ENCODE data around the gene HAGHL. TPM values are rescaled to one million over a fixed set of nuclear protein-coding genes. Genes with fewer than 3 reads are reported as not detected.
"Not testable (repeated sequence)": the region's sequence is repeated elsewhere in the genome, so short reads cannot be mapped to it uniquely, and the experiment has no call there.

The HAGHL gene
- total and polyA plus RNA-seq, 4 donors = 4.1 to 26.7 (median 13.1) TPM

DNA sequence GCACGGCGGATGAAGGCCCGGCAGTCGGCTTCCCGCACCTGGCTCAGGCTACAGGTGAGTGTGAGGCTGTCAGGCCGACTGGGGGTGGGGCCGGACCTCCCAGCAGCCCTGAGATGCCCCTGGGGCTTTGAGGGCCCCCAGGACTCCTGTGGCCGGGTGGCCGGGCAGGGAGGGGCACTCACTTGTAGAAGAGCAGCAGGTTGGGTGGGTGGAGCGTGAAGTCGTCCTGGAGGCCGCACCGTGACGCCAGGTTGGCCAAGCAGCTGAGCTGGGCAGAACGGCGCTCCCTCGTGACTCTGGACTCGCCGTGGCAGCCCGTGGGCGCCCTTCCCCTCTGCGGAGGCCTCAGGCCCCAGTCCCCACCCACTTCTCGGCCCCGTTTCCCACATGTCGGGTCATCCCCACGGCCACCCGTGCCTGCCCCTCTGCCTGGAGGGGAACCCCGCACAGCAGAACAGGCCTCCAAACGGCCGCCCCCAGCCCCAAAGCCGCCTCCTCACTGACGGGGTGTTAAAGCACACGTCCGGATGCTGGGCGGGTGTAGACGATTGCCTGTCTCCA, 48.4 kb downstream of the HAGHL start:
- no peak for DNase-seq
- 74 to 84% methylated on average over 36 of the region's 36 CpGs for WGBS, 2 donors
- Histone ChIP-seq H3K27ac (ENCODE audit: low read depth in 1 of 2, low read length in 1 of 2) (no peak overlapping the region), H3K9me3 (ENCODE audit: control insufficient read depth in 4 of 4, insufficient read depth in 3 of 4, low read length in 3 of 4) (peaks cover 0 to 2% (median 0%) of the 10 kb centered on the region in 4 donors), H3K4me1 (ENCODE audit: control insufficient read depth in 5 of 5, insufficient read depth in 5 of 5, low read length in 5 of 5) (no peaks in the 10 kb centered on the region), H3K9ac (ENCODE audit: insufficient read depth in 1 of 2, low read length in 2 of 2) (no peak overlapping the region), H3K4me3 (no peak overlapping the region), H3K36me3 (ENCODE audit: control insufficient read depth in 4 of 4, insufficient read depth in 4 of 4, low read length in 4 of 4) (no peaks in the 10 kb centered on the region), H3K27me3 (ENCODE audit: control insufficient read depth in 3 of 3, insufficient read depth in 3 of 3, low read length in 2 of 3) (peaks cover 0 to 2% (median 0%) of the 10 kb centered on the region in 3 donors)
- no peak for TF ChIP-seq CTCF (IDR thresholded peaks at IDR 0.05; ENCODE audit: control extremely low read depth, extremely low read depth)
- no peak for ATAC-seq (ENCODE audit: insufficient read depth, low FRiP score)

- 91 to 94% methylated on average over 10 of the region's 10 CpGs for WGBS, 2 donors
- not testable (repeated sequence) for ATAC-seq (ENCODE audit: insufficient read depth, low FRiP score); H3K36me3 ChIP-seq (ENCODE audit: control insufficient read depth in 4 of 4, insufficient read depth in 4 of 4, low read length in 4 of 4); DNase-seq; H3K27me3 ChIP-seq (ENCODE audit: control insufficient read depth in 3 of 3, insufficient read depth in 3 of 3, low read length in 2 of 3); H3K4me3 ChIP-seq; H3K4me1 ChIP-seq (ENCODE audit: control insufficient read depth in 5 of 5, insufficient read depth in 5 of 5, low read length in 5 of 5); H3K9ac ChIP-seq (ENCODE audit: insufficient read depth in 1 of 2, low read length in 2 of 2); H3K9me3 ChIP-seq (ENCODE audit: control insufficient read depth in 4 of 4, insufficient read depth in 3 of 4, low read length in 3 of 4); H3K27ac ChIP-seq (ENCODE audit: low read depth in 1 of 2, low read length in 1 of 2)
Measured at GRCh38 chr16:776298-776697, 49.4 kb downstream of the HAGHL start.

DNA sequence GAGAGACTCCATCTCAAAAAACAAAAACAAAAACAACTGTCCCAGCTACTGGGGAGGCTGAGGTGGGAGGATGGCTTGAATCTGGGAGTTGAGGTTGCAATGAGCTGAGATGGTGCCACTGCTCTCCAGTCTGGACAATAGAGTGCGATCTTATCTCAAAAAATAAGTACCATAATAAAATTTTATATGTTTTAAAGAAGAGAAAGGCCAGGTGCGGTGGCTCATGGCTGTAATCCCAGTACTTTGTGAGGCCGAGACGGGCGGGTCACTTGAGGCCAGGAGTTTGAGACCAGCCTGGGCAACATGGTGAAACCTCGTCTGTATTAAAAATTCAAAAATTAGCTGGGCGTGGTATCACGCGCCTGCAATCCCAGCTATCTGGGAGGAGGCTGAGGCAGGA, 49.9 kb downstream of the HAGHL start:
- DNase-seq (no peak), ATAC-seq (ENCODE audit: insufficient read depth, low FRiP score) (no peak)
- peaks cover 0 to 5% (median 0%) of the 10 kb centered on the region in 3 donors for H3K27me3 ChIP-seq (ENCODE audit: control insufficient read depth in 3 of 3, insufficient read depth in 3 of 3, low read length in 2 of 3)
- H3K27ac ChIP-seq (ENCODE audit: low read depth in 1 of 2, low read length in 1 of 2) = no peak overlapping the region
- no peaks in the 10 kb centered on the region for H3K36me3 ChIP-seq (ENCODE audit: control insufficient read depth in 4 of 4, insufficient read depth in 4 of 4, low read length in 4 of 4)
- H3K9me3 ChIP-seq (ENCODE audit: control insufficient read depth in 4 of 4, insufficient read depth in 3 of 4, low read length in 3 of 4) = peaks cover 0 to 2% (median 0%) of the 10 kb centered on the region in 4 donors
- WGBS, 2 donors = 91 to 93% methylated on average over 9 of the region's 9 CpGs
- TF ChIP-seq CTCF (IDR thresholded peaks at IDR 0.05; ENCODE audit: control extremely low read depth, extremely low read depth) = no peak
- no peaks in the 10 kb centered on the region for H3K4me1 ChIP-seq (ENCODE audit: control insufficient read depth in 5 of 5, insufficient read depth in 5 of 5, low read length in 5 of 5)
- H3K9ac ChIP-seq (ENCODE audit: insufficient read depth in 1 of 2, low read length in 2 of 2) = no peak overlapping the region
- H3K4me3 ChIP-seq = no peak overlapping the region

- H3K9ac ChIP-seq (ENCODE audit: insufficient read depth in 1 of 2, low read length in 2 of 2) = no peak overlapping the region
- H3K27ac ChIP-seq (ENCODE audit: low read depth in 1 of 2, low read length in 1 of 2) = no peak overlapping the region
- TF ChIP-seq CTCF (IDR thresholded peaks at IDR 0.05; ENCODE audit: control extremely low read depth, extremely low read depth) = no peak
- 15 to 22% methylated on average over 16 of the region's 16 CpGs for WGBS, 2 donors
- no peaks in the 10 kb centered on the region for H3K36me3 ChIP-seq (ENCODE audit: control insufficient read depth in 4 of 4, insufficient read depth in 4 of 4, low read length in 4 of 4)
- peaks cover 0 to 5% (median 0%) of the 10 kb centered on the region in 3 donors for H3K27me3 ChIP-seq (ENCODE audit: control insufficient read depth in 3 of 3, insufficient read depth in 3 of 3, low read length in 2 of 3)
- no peak for DNase-seq
- H3K9me3 ChIP-seq (ENCODE audit: control insufficient read depth in 4 of 4, insufficient read depth in 3 of 4, low read length in 3 of 4) = peaks cover 0 to 2% (median 0%) of the 10 kb centered on the region in 4 donors
- H3K4me1 ChIP-seq (ENCODE audit: control insufficient read depth in 5 of 5, insufficient read depth in 5 of 5, low read length in 5 of 5) = no peaks in the 10 kb centered on the region
- H3K4me3 ChIP-seq = no peak overlapping the region
- ATAC-seq (ENCODE audit: insufficient read depth, low FRiP score) = no peak
Measured at GRCh38 chr16:777826-778225, 50.9 kb downstream of the HAGHL start.

All from lung (tissue), 12 donors.